ENCODE results near the gene RASIP1.

GRCh38 chr19:48689449-48689848, 51.0 kb downstream of the RASIP1 start:
- TF ChIP-seq POLR2A (IDR thresholded peaks at IDR 0.05) (no peak), CTCF (IDR thresholded peaks at IDR 0.05) (no peak)
